Heart left ventricle (tissue), 13 donors: ENCODE data around the gene PCYT2.

ENCODE experiments used
- POLR2A ChIP-seq, 2 donors: fragments of 450-650 bp; IDR thresholded peaks; one replicate each; pipeline ENCODE4 v1.6.1; 2017; ENCODE audit warnings: antibody characterized with exemption in 2 of 2, mild to moderate bottlenecking in 2 of 2, moderate library complexity in 2 of 2
- TF ChIP-seq, protein P1 (sequence below), 12 donors: fragments of 200-600 bp; sonication (generic) in 4 of 12; IDR thresholded peaks; one replicate each; pipeline versions ENCODE4 v1.5.0 to v1.8.0; 2018 to 2022; ENCODE audit warnings: antibody characterized with exemption in 12 of 12, mild to moderate bottlenecking in 5 of 12
- donor health status: ischemic (EF 13 %, LVEDD 7.1; RV severe dilation, severe dysfunction).
- donor health status: DM: no; HTN: yes; CAD: no.
- donor health status: DM: no; HTN: no; CAD: no.
- donor health status: ischemic (EF 25% LVEDD 6.9; RV normal size, moderate dysfunction).
- donor health status: ischemic (EF 25% LVEDD 5.7; RV mildly dilated, moderate dysfunction).
- donor health status: ischemic (EF 35%, LVEDD 5.7; RV mildly dilated, moderate dysfunction).
- donor health status: nonischemic (EF 11% LVEDD 7.7; RV severe dilation, severe dysfunction).
- donor health status: DM: yes; HTN: yes; CAD: no.
- donor health status: PGD.
- donor health status: ischemic (EF 29% LVEDD 5.4; RV normal size, mild dysfunction).
- donor health status: nonischemic (EF 23%, LVEDD 6.1; RV moderate dilation, normal function).

- TF ChIP-seq, protein P1, sequence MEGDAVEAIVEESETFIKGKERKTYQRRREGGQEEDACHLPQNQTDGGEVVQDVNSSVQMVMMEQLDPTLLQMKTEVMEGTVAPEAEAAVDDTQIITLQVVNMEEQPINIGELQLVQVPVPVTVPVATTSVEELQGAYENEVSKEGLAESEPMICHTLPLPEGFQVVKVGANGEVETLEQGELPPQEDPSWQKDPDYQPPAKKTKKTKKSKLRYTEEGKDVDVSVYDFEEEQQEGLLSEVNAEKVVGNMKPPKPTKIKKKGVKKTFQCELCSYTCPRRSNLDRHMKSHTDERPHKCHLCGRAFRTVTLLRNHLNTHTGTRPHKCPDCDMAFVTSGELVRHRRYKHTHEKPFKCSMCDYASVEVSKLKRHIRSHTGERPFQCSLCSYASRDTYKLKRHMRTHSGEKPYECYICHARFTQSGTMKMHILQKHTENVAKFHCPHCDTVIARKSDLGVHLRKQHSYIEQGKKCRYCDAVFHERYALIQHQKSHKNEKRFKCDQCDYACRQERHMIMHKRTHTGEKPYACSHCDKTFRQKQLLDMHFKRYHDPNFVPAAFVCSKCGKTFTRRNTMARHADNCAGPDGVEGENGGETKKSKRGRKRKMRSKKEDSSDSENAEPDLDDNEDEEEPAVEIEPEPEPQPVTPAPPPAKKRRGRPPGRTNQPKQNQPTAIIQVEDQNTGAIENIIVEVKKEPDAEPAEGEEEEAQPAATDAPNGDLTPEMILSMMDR (IDR thresholded peaks at IDR 0.05), result no peak
- TF ChIP-seq POLR2A (IDR thresholded peaks at IDR 0.05), result no peak
Measured at GRCh38 chr17:81858170-81858966, 52.8 kb downstream of the PCYT2 start.
